Tibial nerve (tissue), 4 donors: ENCODE data around the gene DES.

Experiments
- EP300 ChIP-seq, 2 donors: sonication (generic); formaldehyde crosslinking; IDR thresholded peaks; one replicate each; pipeline ENCODE4 v1.6.1; 2017; ENCODE audit warnings: antibody characterized with exemption in 2 of 2, mild to moderate bottlenecking in 1 of 2
- POLR2A ChIP-seq, 2 donors: fragments of 450-650 bp; IDR thresholded peaks; one replicate each; pipeline ENCODE4 v1.6.1; 2017; ENCODE audit warnings: antibody characterized with exemption in 2 of 2, mild to moderate bottlenecking in 2 of 2, moderate library complexity in 2 of 2
- TF ChIP-seq, protein P1 (sequence below), 5 experiments: fragments of 200-600 bp in 3 of 5; fragments of 450-650 bp in 2 of 5; sonication (generic) in 3 of 5; IDR thresholded peaks; one replicate each; pipeline ENCODE4 v1.5.1; 2016 to 2019; ENCODE audit warnings: antibody characterized with exemption in 5 of 5, mild to moderate bottlenecking in 3 of 5, moderate library complexity in 2 of 5

GRCh38 chr2:219428469-219428868 is 10.3 kb downstream of the DES start:
- TF ChIP-seq, protein P1, sequence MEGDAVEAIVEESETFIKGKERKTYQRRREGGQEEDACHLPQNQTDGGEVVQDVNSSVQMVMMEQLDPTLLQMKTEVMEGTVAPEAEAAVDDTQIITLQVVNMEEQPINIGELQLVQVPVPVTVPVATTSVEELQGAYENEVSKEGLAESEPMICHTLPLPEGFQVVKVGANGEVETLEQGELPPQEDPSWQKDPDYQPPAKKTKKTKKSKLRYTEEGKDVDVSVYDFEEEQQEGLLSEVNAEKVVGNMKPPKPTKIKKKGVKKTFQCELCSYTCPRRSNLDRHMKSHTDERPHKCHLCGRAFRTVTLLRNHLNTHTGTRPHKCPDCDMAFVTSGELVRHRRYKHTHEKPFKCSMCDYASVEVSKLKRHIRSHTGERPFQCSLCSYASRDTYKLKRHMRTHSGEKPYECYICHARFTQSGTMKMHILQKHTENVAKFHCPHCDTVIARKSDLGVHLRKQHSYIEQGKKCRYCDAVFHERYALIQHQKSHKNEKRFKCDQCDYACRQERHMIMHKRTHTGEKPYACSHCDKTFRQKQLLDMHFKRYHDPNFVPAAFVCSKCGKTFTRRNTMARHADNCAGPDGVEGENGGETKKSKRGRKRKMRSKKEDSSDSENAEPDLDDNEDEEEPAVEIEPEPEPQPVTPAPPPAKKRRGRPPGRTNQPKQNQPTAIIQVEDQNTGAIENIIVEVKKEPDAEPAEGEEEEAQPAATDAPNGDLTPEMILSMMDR (IDR thresholded peaks at IDR 0.05), result no peak
- no peak for TF ChIP-seq EP300 (IDR thresholded peaks at IDR 0.05)
- no peak for TF ChIP-seq POLR2A (IDR thresholded peaks at IDR 0.05)
